H1 (cell line): ENCODE results near the gene STAT3. TPM values are rescaled to one million over a fixed set of nuclear protein-coding genes. Genes with fewer than 3 reads are reported as not detected.

Experiments
- ASH2L ChIP-seq: fragments of 200-600, 300-600 bp; sonication (generic); IDR thresholded peaks from one replicate; pipeline ENCODE4 v1.7.1; 2017; ENCODE audit warnings: low read length
- ATF2 ChIP-seq: IDR thresholded peaks from 2 replicates; pipeline ENCODE4 v1.6.1; 2012; ENCODE audit warnings: low read length, inconsistent platforms
- CBX8 ChIP-seq: fragments of 300-800, 300-1000 bp; sonication (generic); IDR thresholded peaks from 2 replicates; pipeline ENCODE4 v1.7.1; 2016; ENCODE audit warnings: low read depth, low read length, borderline replicate concordance
- CHD1 ChIP-seq: IDR thresholded peaks from 2 replicates; pipeline ENCODE4 v1.6.1; 2012; ENCODE audit warnings: low read depth, low read length, improper control_type of control experiment
- CREB1 ChIP-seq: IDR thresholded peaks from 2 replicates; pipeline ENCODE4 v1.6.1; 2012; ENCODE audit warnings: inconsistent platforms
- FOSL1 ChIP-seq: IDR thresholded peaks from 2 replicates; pipeline ENCODE4 v1.6.1; 2011; ENCODE audit warnings: mild to moderate bottlenecking, low read depth, low read length, moderate library complexity; ENCODE audit not compliant: insufficient read depth
- HDAC6 ChIP-seq: IDR thresholded peaks from one replicate; pipeline ENCODE4 v1.7.1; 2012; ENCODE audit warnings: low read depth, mild to moderate bottlenecking, inconsistent platforms, low read length, moderate library complexity
- KDM4A ChIP-seq: IDR thresholded peaks from one replicate; pipeline ENCODE4 v1.7.1; 2012; ENCODE audit warnings: low read depth, mild to moderate bottlenecking, moderate library complexity, low read length, inconsistent platforms; ENCODE audit not compliant: severe bottlenecking
- NRF1 ChIP-seq: IDR thresholded peaks from 2 replicates; pipeline ENCODE4 v1.6.1; 2011; ENCODE audit warnings: mild to moderate bottlenecking, low read depth, low read length, improper control_type of control experiment
- POLR2A ChIP-seq, 2 experiments: IDR thresholded peaks; 1 replicate in 1 of 2; 2 replicates in 1 of 2; pipeline ENCODE4 v1.6.1; 2011; ENCODE audit warnings: low read depth in 2 of 2, low read length in 2 of 2, mild to moderate bottlenecking in 2 of 2; ENCODE audit errors: control extremely low read depth in 1 of 2
- RFX5 ChIP-seq: IDR thresholded peaks from 2 replicates; pipeline ENCODE4 v1.6.1; 2011; ENCODE audit warnings: low read depth, low read length, improper control_type of control experiment, borderline replicate concordance
- SIN3A ChIP-seq, 2 experiments: IDR thresholded peaks in 1 of 2; conservative IDR thresholded peaks in 1 of 2; 2 replicates each; pipeline ENCODE4 v1.6.1; 2011 to 2012; ENCODE audit warnings: low read length in 2 of 2, improper control_type of control experiment in 1 of 2, low read depth in 1 of 2, mild to moderate bottlenecking in 1 of 2
- SP1 ChIP-seq: IDR thresholded peaks from 2 replicates; pipeline ENCODE4 v1.6.1; 2011; ENCODE audit warnings: low read depth, low read length
- SRF ChIP-seq: IDR thresholded peaks from 2 replicates; pipeline ENCODE4 v1.6.1; 2011; ENCODE audit warnings: mild to moderate bottlenecking, low read depth, low read length, moderate library complexity
- SUZ12 ChIP-seq: fragments of 200-600 bp; sonication (generic); IDR thresholded peaks from 2 replicates; pipeline ENCODE4 v1.6.1; 2012; ENCODE audit warnings: mild to moderate bottlenecking, inconsistent platforms, low read length, moderate library complexity, mixed read lengths
- TAF1 ChIP-seq: IDR thresholded peaks from 2 replicates; pipeline ENCODE4 v1.6.1; 2011; ENCODE audit warnings: mild to moderate bottlenecking, low read depth, low read length
- TBP ChIP-seq: IDR thresholded peaks from 2 replicates; pipeline ENCODE4 v1.6.1; 2011; ENCODE audit warnings: low read depth, low read length, improper control_type of control experiment
- ZNF274 ChIP-seq: IDR thresholded peaks from 2 replicates; pipeline ENCODE4 v1.7.0; 2012; ENCODE audit warnings: low read length, borderline replicate concordance; ENCODE audit errors: extremely low read depth
- polyA plus RNA-seq, 7 experiments: library from polyadenylated mRNA; depleted of rRNA in 3 of 7; stranded (reverse) in 5 of 7; unstranded in 2 of 7; fragments of >200 nt in 5 of 7; fragments of 200-250 nt in 2 of 7; gene quantifications; 1 replicate in 5 of 7; 2 replicates in 1 of 7; 4 replicates in 1 of 7; pipeline versions ENCODE4 v1.2.1 to v1.2.3, GENCODE V29; 2011 to 2013; ENCODE audit warnings: missing spikeins in 2 of 7, mixed read lengths in 2 of 7
- total RNA-seq: library from RNA; stranded (reverse); fragmentation: NEBNext Ultra II Directional; extraction: Animal tissue kit (Norgen Biotek cat#: 25700); gene quantifications from 2 replicates; pipeline ENCODE4 v1.2.1, GENCODE V29; 2021

The STAT3 gene
- total and polyA plus RNA-seq, 2 of the 8 experiments (the other 6 are each of a cell fraction or from before 2014, with no cell fraction given): 38.4 to 94.1 TPM

- TF ChIP-seq TBP: peak; percentile 25
- peak in 1 of 2 experiments; percentile 55; a peak in 1 of 4 replicates for TF ChIP-seq SIN3A (conservative IDR thresholded peaks at IDR 0.05 in 1 of 2, IDR thresholded peaks at IDR 0.05 in 1 of 2; ENCODE audit: low read depth in 1 of 2, low read length in 2 of 2)
- peak; percentile 59 for TF ChIP-seq KDM4A
- no peak for TF ChIP-seq RFX5
- peak in 1 of 2 experiments; percentile 75 for TF ChIP-seq POLR2A (IDR thresholded peaks at IDR 0.05; ENCODE audit: control extremely low read depth in 1 of 2, low read depth in 2 of 2, low read length in 2 of 2)
- TF ChIP-seq NRF1: no peak
- peak; percentile 86; the same call in 1 of the 2 replicates for TF ChIP-seq SRF
- no peak for TF ChIP-seq CBX8
- peak; percentile 49; the same call in 1 of the 2 replicates for TF ChIP-seq TAF1
- no peak for TF ChIP-seq HDAC6
- TF ChIP-seq ZNF274: no peak
- 0 out of 2 replicates have a peak, but pooled peaks have one; percentile 7 for TF ChIP-seq SP1
- peak; percentile 85 for TF ChIP-seq ASH2L
- no peak for TF ChIP-seq ATF2
- TF ChIP-seq FOSL1: no peak
- no peak for TF ChIP-seq CHD1
- TF ChIP-seq CREB1: no peak
- no peak for TF ChIP-seq SUZ12
These were observed 112.5 kb downstream of the STAT3 start (continued) for GRCh38 chr17:42275527-42276358.
